Endometrial microvascular endothelial cells (primary cell): Measurements from ENCODE around the gene SRGAP1. TPM values are rescaled to one million over a fixed set of nuclear protein-coding genes. Genes with fewer than 3 reads are reported as not detected.
"Not testable (repeated sequence)": the region's sequence is repeated elsewhere in the genome, so short reads cannot be mapped to it uniquely, and the experiment has no call there.

ENCODE experiments used
- in situ Hi-C: cut with HindIII; loops from 2 replicates; pipeline ENCODE4 v1.10.0; 2017; ENCODE audit warnings: low sequenced_read_pairs, low pct_unique_long_range_greater_than_20kb; ENCODE audit errors: inconsistent ontology term
- total RNA-seq: library from RNA; depleted of rRNA; stranded (reverse); fragments of >200 nt; gene quantifications from one replicate; pipeline ENCODE4 v1.2.3, GENCODE V29; 2015; ENCODE audit errors: inconsistent ontology term

The SRGAP1 gene
- total RNA-seq, 1 donor from 2014 or later: 8.4 TPM

DNA sequence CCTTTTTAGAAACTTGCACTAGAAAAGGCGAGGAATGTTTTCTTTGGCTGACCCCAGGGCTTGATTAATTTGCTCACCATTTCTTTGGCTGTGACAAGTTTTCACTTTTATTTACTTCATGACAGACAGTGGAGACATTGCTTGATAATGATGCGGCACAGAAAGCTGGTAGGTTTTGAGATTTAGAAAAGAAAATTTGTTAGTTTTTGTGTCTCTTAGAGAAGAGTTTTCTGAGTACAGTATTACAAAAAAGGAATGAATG lies 18.4 kb downstream of the SRGAP1 start:
- in situ Hi-C loops: no loop called here

DNA sequence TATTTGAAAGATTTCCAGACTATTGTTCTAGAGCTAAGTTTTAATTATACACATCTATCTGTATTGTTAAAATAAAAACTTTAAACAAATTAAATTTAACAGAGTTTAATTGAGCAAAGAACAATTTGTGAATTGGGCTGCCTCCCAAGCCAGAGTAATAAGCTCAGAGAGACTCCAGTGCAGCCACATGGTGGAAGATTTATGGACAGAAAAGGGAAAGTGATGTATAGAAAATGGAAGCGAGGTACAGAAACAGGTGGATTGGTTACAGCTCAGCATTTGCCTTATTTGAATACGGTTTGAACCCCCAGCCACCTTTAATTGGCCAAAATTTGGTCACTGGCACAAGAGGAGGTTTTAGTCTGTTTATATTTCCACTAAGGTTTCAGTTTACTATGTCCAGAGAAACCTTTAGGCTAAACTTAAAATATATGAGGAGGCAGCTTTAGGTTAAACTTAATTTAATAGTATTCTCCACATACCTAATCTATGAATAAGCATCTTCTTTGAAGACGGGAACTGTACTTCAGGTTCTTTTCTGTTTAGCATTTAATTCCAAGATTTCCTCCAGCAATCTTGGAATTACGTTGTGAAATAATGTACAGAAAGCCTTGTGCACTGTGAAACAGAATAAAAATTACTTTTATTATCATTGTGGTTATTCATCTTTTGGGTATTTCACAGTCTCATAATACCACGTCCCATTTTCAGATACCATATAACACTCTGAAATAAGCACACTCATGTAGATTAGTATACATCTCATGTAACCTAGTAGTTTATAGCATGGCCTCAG lies 19.4 kb downstream of the SRGAP1 start:
- in situ Hi-C loops: no loop called here

GRCh38 chr12:63864454-63864706 lies 19.9 kb downstream of the SRGAP1 start:
- in situ Hi-C loops: no loop called here

GRCh38 chr12:63865448-63865847 lies 20.9 kb downstream of the SRGAP1 start:
- in situ Hi-C loops: no loop called here

DNA sequence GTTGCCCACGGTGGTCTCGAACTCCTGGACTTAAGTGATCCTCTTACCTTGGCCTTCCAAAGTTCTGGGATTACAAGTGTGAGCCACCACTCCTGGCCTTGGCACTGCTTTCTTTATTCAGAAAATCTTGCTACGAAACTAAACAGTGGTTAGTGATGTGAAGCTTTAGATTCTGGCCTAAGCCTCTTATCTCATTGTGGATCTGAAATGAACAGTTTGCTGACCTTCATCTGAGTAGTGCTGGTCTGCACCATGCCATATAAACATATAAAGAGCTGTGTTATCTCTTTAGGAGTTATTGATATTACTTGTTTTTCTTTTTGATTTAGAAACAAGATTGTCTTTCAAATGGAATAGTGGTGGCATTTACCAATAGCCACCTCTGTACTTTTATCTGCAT lies 22.6 kb downstream of the SRGAP1 start:
- in situ Hi-C loops: no loop called here

DNA sequence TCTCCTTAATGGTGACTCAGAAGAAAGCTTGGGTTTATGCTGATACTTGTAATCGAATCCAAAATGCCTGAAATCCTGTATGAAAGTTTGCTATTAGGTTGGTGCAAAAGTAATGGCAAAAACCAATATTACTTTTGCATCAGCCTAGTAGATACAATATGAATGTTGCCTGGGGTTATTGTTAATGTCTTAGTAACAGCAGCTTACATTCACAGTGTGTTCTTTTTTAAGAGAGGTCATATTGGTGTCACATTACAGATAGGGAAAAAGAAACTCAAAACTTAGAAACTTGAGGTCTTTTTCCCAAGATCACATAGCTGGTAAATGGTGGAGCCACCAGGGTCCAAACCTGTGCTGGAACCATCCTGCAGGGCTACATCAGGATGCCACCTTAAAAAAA lies 25.2 kb downstream of the SRGAP1 start:
- in situ Hi-C loops: no loop called here

GRCh38 chr12:63870838-63871237 lies 26.3 kb downstream of the SRGAP1 start:
- in situ Hi-C loops: no loop called here

- in situ Hi-C loops: no loop called here
Observed at GRCh38 chr12:63874897-63875480, 30.5 kb downstream of the SRGAP1 start.

DNA sequence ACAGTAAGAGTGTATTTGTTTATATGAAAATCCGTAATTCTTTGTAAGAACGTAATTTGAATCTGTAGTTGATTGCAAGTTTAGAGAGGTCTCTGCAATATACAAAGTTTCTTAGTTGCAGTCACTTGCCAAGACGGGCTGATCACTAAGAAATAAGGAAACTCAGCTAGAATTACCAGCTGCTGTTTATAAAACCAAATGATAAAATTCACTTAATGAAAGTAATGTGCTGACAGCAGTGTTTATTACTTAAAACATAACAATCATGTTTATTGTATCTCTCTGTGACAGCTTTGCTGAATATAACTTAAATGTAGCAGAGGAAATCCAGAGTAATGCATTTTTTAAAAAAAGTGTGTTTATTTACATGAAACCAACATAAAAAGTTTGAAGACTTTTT lies 31.2 kb downstream of the SRGAP1 start:
- in situ Hi-C loops: no loop called here

DNA sequence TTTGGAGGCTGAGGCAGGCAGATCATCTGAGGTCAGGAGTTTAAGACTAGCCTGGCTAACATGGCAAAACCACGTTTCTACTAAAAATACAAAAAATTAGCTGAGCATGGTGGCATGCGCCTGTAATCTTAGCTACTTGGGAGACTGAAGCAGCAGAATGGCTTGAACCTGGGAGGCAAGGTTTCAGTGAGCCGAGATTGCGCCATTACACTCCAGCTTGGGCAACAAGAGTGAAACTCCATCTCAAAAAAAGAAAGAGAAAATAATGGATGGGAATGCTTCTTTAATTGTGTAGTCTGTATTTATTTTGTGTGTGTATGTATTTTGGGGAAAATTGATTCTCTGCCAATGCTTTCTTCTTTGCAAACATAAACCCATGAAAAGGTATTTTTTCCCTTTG lies 32.5 kb downstream of the SRGAP1 start:
- in situ Hi-C loops: no loop called here

- in situ Hi-C loops: no loop called here
Observed at GRCh38 chr12:63877693-63878092, 33.2 kb downstream of the SRGAP1 start.

- in situ Hi-C loops: not testable (repeated sequence)
Observed at GRCh38 chr12:63880235-63880634, 35.7 kb downstream of the SRGAP1 start.

GRCh38 chr12:63880742-63881263 lies 36.3 kb downstream of the SRGAP1 start:
- in situ Hi-C loops: no loop called here

DNA sequence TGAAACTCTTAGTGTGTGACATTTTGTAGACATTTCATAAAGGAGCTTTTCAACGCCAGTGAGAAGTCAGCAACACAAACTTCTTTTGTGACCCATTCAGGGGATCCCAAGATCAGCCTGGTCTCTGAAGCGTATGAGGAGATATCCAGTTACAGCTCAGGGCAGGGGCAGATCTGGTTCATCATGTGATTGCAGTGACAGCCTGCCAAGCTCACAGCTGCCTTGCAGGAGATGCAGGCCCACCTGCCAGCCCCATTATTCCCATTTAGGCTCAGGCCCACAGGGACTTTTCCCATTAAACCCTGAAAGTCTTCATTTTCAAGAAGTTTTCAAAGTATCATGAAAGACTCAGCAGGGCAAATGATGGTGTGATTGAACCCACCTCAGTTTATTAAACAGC lies 38.3 kb downstream of the SRGAP1 start:
- in situ Hi-C loops: no loop called here

GRCh38 chr12:63885401-63885800 lies 40.9 kb downstream of the SRGAP1 start:
- in situ Hi-C loops: no loop called here

- in situ Hi-C loops: no loop called here
Observed at GRCh38 chr12:63888908-63889635, 44.6 kb downstream of the SRGAP1 start.

GRCh38 chr12:63889721-63890509 lies 45.4 kb downstream of the SRGAP1 start:
- in situ Hi-C loops: no loop called here

DNA sequence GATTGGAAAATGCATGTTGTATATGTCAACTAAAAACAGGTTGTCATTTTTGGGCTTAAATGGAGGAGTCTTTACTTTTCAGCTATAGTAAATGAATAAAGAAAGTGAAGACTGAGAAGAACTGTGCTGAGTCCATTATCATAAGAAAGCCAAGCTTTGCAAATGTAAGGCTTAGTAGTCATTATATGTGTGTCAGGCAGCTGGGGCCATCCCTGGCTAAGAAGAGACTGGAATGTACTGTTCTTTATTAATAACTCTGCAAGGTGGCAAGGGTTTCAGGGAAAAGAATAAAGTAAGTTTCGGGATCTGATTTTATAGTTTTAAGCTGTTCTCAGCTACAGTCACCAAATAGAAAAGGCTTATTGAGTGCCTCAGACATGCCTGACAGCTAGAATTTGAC lies 48.7 kb downstream of the SRGAP1 start:
- in situ Hi-C loops: no loop called here

DNA sequence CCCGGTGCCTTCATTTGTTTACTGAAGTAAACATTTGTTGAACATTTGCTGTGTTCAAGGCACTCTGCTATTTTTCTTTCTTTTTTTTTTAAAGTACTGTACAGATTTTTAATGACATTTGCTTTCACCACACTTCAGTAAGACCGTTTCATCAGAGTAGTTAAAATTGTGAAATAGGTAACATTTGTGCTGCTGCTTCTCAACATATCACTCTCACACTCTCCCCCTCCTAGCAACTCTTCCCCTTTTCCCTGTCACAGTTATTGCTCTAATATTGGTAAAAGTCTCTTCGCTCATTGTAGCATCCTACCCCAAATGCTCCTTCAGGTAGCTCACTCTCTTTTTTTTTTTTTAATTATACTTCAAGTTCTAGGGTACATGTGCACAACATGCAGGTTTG lies 49.6 kb downstream of the SRGAP1 start:
- in situ Hi-C loops: no loop called here

- in situ Hi-C loops: no loop called here
Observed at GRCh38 chr12:63895841-63896240, 51.3 kb downstream of the SRGAP1 start.
